ENCODE data around the gene VAMP4. TPM values are rescaled to one million over a fixed set of nuclear protein-coding genes. Genes with fewer than 3 reads are reported as not detected.

The VAMP4 gene
- total RNA-seq, 1 experiment from 2014 or later, result 7.4 TPM

DNA sequence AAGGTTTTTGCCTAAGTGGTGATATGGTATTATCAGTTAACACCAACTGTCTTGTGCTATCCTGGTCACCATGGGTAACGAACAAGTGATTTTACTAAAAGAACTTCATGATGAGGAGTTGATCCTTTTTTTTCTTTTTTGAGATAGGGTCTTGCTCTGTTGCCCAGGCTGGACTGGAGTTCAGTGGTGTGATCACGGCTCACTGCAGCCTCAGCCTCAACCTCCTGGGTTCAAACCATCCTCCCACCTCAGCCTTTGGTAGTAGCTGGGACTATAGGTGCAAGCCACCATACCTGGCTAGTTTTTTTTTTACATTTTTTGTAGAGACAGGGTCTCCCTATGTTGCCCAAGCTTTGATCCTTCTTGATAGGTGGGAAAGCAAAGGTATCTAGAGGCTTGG is 44.7 kb upstream of the VAMP4 start:
- CTCF ChIA-PET, result no interaction called here
- intact Hi-C loops (cut with micrococcal nuclease; ENCODE audit: unreplicated experiment), result no loop called here
- BruUV-seq (replicated peaks), result no TSS peak
- TF ChIP-seq, protein P1, sequence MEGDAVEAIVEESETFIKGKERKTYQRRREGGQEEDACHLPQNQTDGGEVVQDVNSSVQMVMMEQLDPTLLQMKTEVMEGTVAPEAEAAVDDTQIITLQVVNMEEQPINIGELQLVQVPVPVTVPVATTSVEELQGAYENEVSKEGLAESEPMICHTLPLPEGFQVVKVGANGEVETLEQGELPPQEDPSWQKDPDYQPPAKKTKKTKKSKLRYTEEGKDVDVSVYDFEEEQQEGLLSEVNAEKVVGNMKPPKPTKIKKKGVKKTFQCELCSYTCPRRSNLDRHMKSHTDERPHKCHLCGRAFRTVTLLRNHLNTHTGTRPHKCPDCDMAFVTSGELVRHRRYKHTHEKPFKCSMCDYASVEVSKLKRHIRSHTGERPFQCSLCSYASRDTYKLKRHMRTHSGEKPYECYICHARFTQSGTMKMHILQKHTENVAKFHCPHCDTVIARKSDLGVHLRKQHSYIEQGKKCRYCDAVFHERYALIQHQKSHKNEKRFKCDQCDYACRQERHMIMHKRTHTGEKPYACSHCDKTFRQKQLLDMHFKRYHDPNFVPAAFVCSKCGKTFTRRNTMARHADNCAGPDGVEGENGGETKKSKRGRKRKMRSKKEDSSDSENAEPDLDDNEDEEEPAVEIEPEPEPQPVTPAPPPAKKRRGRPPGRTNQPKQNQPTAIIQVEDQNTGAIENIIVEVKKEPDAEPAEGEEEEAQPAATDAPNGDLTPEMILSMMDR (IDR thresholded peaks at IDR 0.05; ENCODE audit: unreplicated experiment), result no peak
- H3K27me3 Mint-ChIP-seq (ENCODE audit: unreplicated experiment), result no peaks in the 10 kb centered on the region
- no peaks in the 10 kb centered on the region for H3K9me3 Mint-ChIP-seq (ENCODE audit: low read depth, unreplicated experiment)
- H3K36me3 Mint-ChIP-seq (ENCODE audit: insufficient read depth, unreplicated experiment), result peaks cover 47% of the 10 kb centered on the region
- H3K4me1 Mint-ChIP-seq (ENCODE audit: low read depth, unreplicated experiment), result peaks cover 36% of the 10 kb centered on the region
- H3K4me3 Mint-ChIP-seq (ENCODE audit: low read depth, unreplicated experiment), result no peak overlapping the region
- DNase-seq, result no peak
- no peak overlapping the region for H3K27ac Mint-ChIP-seq (ENCODE audit: unreplicated experiment)

DNA sequence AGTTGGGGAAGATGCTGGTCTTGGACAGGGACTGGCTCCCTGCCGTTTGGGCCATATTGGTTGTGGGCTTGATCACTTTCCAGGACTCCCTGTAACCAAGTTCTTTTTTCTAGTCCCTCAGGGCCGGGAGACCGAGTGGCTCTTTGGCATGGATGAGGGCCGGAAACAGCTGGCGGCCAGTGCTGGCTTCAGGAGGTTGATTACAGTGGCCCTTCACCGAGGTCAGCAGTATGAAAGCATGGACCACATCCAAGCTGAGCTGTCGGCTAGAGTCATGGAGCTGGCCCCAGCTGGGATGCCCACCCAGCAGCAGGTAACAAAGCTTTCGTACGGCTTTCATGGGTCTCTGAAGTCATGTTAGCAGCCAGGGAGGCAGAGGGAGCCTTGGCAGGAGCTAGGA is 43.9 kb upstream of the VAMP4 start:
- Mint-ChIP-seq H3K27ac (ENCODE audit: unreplicated experiment) (no peak overlapping the region), H3K4me3 (ENCODE audit: low read depth, unreplicated experiment) (no peak overlapping the region), H3K27me3 (ENCODE audit: unreplicated experiment) (no peaks in the 10 kb centered on the region), H3K9me3 (ENCODE audit: low read depth, unreplicated experiment) (no peaks in the 10 kb centered on the region), H3K4me1 (ENCODE audit: low read depth, unreplicated experiment) (peaks cover 36% of the 10 kb centered on the region), H3K36me3 (ENCODE audit: insufficient read depth, unreplicated experiment) (peaks cover 54% of the 10 kb centered on the region)
- intact Hi-C loops (cut with micrococcal nuclease; ENCODE audit: unreplicated experiment), result no loop called here
- TF ChIP-seq, protein P1 (IDR thresholded peaks at IDR 0.05; ENCODE audit: unreplicated experiment), result no peak
- no TSS peak for BruUV-seq (replicated peaks)
- DNase-seq, result no peak
- CTCF ChIA-PET, result no interaction called here

DNA sequence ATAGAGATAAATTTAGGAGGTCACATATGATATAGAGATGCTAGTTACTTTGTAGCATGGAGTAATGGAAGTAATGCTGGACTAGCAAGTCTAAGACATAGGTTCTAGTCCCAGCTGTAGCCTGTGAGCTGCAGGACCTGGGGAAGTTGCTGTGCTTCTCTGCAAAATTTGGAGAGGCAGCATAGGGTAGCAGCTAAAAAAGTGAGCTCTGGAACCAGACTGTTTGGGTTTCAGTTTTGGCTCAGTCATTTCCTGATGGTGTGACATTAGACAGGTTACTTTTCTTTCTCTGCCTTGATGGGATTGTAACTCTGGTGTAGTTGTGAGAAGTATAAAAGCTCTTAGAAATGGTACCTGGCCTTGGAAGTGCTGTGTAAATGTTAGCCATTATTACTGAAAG is 42.9 kb upstream of the VAMP4 start:
- H3K27me3 Mint-ChIP-seq (ENCODE audit: unreplicated experiment), result no peaks in the 10 kb centered on the region
- H3K27ac Mint-ChIP-seq (ENCODE audit: unreplicated experiment), result no peak overlapping the region
- H3K9me3 Mint-ChIP-seq (ENCODE audit: low read depth, unreplicated experiment), result no peaks in the 10 kb centered on the region
- TF ChIP-seq, protein P1 (IDR thresholded peaks at IDR 0.05; ENCODE audit: unreplicated experiment), result no peak
- no TSS peak for BruUV-seq (replicated peaks)
- no peak overlapping the region for H3K4me3 Mint-ChIP-seq (ENCODE audit: low read depth, unreplicated experiment)
- H3K36me3 Mint-ChIP-seq (ENCODE audit: insufficient read depth, unreplicated experiment), result peaks cover 48% of the 10 kb centered on the region
- intact Hi-C loops (cut with micrococcal nuclease; ENCODE audit: unreplicated experiment), result no loop called here
- peaks cover 36% of the 10 kb centered on the region for H3K4me1 Mint-ChIP-seq (ENCODE audit: low read depth, unreplicated experiment)
- CTCF ChIA-PET, result interaction anchor here (0.5 to 0.9 kb wide), 3 partner anchors 9 to 1207 kb away, joined by 3 to 7 read pairs (median 6); no protein-coding TSS in a partner anchor
- DNase-seq, result no peak

DNA sequence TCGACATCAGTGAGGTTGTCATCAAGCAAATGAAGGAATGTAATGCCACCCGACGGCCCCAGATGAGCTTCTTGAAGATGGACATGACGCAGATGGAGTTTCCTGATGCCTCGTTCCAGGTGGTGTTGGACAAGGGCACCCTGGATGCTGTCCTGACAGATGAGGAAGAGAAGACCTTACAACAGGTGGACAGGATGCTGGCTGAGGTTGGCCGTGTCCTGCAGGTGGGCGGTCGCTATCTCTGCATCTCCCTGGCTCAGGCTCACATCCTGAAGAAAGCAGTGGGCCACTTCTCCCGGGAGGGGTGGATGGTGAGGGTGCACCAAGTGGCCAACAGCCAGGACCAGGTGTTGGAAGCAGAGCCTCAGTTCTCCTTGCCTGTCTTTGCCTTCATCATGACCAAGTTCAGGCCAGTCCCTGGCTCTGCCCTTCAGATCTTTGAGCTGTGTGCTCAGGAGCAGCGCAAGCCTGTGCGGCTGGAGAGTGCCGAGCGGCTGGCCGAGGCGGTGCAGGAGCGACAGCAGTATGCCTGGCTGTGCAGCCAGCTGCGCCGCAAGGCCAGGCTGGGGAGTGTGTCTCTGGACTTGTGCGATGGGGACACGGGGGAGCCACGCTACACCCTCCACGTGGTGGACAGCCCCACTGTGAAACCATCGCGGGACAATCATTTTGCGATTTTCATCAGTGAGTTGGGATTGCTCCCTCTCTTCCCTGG is 42.1 kb upstream of the VAMP4 start:
- Mint-ChIP-seq H3K9me3 (ENCODE audit: low read depth, unreplicated experiment) (no peaks in the 10 kb centered on the region), H3K36me3 (ENCODE audit: insufficient read depth, unreplicated experiment) (peaks cover 41% of the 10 kb centered on the region), H3K4me3 (ENCODE audit: low read depth, unreplicated experiment) (no peak overlapping the region), H3K27me3 (ENCODE audit: unreplicated experiment) (no peaks in the 10 kb centered on the region), H3K27ac (ENCODE audit: unreplicated experiment) (no peak overlapping the region), H3K4me1 (ENCODE audit: low read depth, unreplicated experiment) (peaks cover 30% of the 10 kb centered on the region)
- DNase-seq, result no peak
- intact Hi-C loops (cut with micrococcal nuclease; ENCODE audit: unreplicated experiment), result no loop called here
- TF ChIP-seq, protein P1 (IDR thresholded peaks at IDR 0.05; ENCODE audit: unreplicated experiment), result no peak
- BruUV-seq (replicated peaks), result no TSS peak
- CTCF ChIA-PET, result interaction anchor here (0.5 to 1.2 kb wide), 3 partner anchors 10 to 1073 kb away, joined by 3 to 4 read pairs (median 3); no protein-coding TSS in a partner anchor
